Gastrocnemius medialis (tissue), 4 donors: Measurements from ENCODE around the gene MRPS30.

Experiments used
- POLR2A ChIP-seq, 2 donors: fragments of 450-650 bp; IDR thresholded peaks; one replicate each; pipeline ENCODE4 v1.6.1; 2017; ENCODE audit warnings: antibody characterized with exemption in 2 of 2, mild to moderate bottlenecking in 2 of 2, moderate library complexity in 2 of 2
- TF ChIP-seq, protein P1 (sequence below), 5 experiments: fragments of 450-650 bp in 3 of 5; fragments of 200-600 bp in 2 of 5; sonication (generic) in 2 of 5; IDR thresholded peaks in 4 of 5; conservative IDR thresholded peaks in 1 of 5; 1 replicate in 4 of 5; 2 replicates in 1 of 5; pipeline ENCODE4 v1.5.1; 2016 to 2019; ENCODE audit warnings: antibody characterized with exemption in 5 of 5, mild to moderate bottlenecking in 3 of 5, moderate library complexity in 3 of 5

DNA sequence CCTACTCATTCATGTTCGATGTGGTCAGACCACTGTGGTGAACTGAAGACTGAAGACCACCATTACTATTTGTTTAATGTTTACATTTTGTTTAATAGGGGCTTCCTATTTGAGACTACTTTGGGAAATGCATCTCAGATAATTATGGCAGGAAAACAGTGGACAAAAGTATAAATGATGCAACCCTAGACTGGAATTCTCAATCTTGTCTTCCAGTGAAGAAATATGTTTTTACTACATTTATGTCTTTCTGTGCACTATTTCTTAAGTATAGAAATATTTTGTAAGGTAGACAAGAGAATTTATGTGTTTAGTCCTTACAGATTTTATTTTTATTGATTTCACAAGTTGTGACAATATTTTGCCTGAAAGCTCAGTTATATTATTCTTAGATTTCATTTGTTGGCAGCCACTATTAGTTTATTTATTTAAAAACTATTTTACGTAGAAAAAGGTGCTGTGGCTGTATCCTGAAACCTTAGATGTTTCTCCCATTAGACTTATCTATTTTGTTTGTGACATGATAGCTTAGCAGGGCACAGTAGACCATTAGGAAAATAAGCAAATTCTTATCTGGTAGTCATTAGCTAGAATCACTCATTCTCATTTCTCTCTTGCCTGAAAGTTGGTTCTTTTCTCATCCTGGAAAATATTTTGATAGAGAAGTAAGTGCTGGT, 39.4 kb upstream of the MRPS30 start:
- TF ChIP-seq POLR2A (IDR thresholded peaks at IDR 0.05): no peak
- TF ChIP-seq, protein P1, sequence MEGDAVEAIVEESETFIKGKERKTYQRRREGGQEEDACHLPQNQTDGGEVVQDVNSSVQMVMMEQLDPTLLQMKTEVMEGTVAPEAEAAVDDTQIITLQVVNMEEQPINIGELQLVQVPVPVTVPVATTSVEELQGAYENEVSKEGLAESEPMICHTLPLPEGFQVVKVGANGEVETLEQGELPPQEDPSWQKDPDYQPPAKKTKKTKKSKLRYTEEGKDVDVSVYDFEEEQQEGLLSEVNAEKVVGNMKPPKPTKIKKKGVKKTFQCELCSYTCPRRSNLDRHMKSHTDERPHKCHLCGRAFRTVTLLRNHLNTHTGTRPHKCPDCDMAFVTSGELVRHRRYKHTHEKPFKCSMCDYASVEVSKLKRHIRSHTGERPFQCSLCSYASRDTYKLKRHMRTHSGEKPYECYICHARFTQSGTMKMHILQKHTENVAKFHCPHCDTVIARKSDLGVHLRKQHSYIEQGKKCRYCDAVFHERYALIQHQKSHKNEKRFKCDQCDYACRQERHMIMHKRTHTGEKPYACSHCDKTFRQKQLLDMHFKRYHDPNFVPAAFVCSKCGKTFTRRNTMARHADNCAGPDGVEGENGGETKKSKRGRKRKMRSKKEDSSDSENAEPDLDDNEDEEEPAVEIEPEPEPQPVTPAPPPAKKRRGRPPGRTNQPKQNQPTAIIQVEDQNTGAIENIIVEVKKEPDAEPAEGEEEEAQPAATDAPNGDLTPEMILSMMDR (IDR thresholded peaks at IDR 0.05 in 4 of 5, conservative IDR thresholded peaks at IDR 0.05 in 1 of 5): no peak
